Testis (tissue), 3 donors: Measurements from ENCODE around the gene SKP1. TPM values are rescaled to one million over a fixed set of nuclear protein-coding genes. Genes with fewer than 3 reads are reported as not detected.
A peak's percentile ranks its signal among the peaks of the same experiment; 100 is the strongest.

Source experiments
- DNase-seq: peaks from one replicate; pipeline ENCODE4 v3.0.0-alpha.2; 2019
- H3K27ac ChIP-seq, 2 donors: fragments of 200-600 bp; sonication (generic); one replicate each; pipeline ENCODE4 v1.5.1; 2019
- H3K27me3 ChIP-seq: fragments of 200-600 bp; sonication (generic); one replicate; pipeline ENCODE4 v1.5.1; 2019
- H3K36me3 ChIP-seq: fragments of 200-600 bp; sonication (generic); one replicate; pipeline ENCODE4 v1.5.1; 2017; ENCODE audit warnings: low read depth; ENCODE audit errors: missing control alignments
- H3K4me1 ChIP-seq: fragments of 200-600 bp; sonication (generic); one replicate; pipeline ENCODE4 v1.5.1; 2019
- H3K4me3 ChIP-seq, 2 donors: fragments of 200-600 bp; sonication (generic); one replicate each; pipeline ENCODE4 v1.5.1; 2017 to 2019
- H3K9me3 ChIP-seq: fragments of 200-600 bp; sonication (generic); one replicate; pipeline ENCODE4 v1.5.1; 2017
- CTCF ChIP-seq, 3 experiments: fragments of 450-650 bp in 2 of 3; fragments of 200-600 bp in 1 of 3; sonication (generic) in 1 of 3; IDR thresholded peaks; one replicate each; pipeline ENCODE4 v1.5.1; 2016 to 2019; ENCODE audit warnings: antibody characterized with exemption in 3 of 3, mild to moderate bottlenecking in 2 of 3, moderate library complexity in 1 of 3
- POLR2A ChIP-seq: fragments of 450-650 bp; IDR thresholded peaks from one replicate; pipeline ENCODE4 v1.6.1; 2017; ENCODE audit warnings: antibody characterized with exemption, mild to moderate bottlenecking, moderate library complexity
- WGBS, 2 donors: methylation state at CpG; one replicate each; pipeline ENCODE4 v1.1.5; 2018; 5-methylcytosine and 5-hydroxymethylcytosine counted together
- intact Hi-C: fragments of 100-400 bp; cut with DNase I; formaldehyde crosslinking; loops from one replicate; pipeline ENCODE4 v1.15.1; 2023; ENCODE audit warnings: low total_unique reads
- polyA plus RNA-seq: library from polyadenylated mRNA; stranded (reverse); fragments of 350-450 nt; fragmentation: Illumina TruSeq; extraction: RNeasy Lipid Tissue Mini Kit (QIAGEN cat#74804); gene quantifications from one replicate; pipeline ENCODE4 v1.2.3, GENCODE V29; 2014; ENCODE audit warnings: low read depth, low replicate concordance; ENCODE audit not compliant: insufficient read depth
- total RNA-seq, 2 donors: library from RNA; depleted of rRNA; stranded (reverse); fragments of >200 nt; gene quantifications; one replicate each; pipeline ENCODE4 v1.2.3, GENCODE V29; 2016

Gene SKP1
- total and polyA plus RNA-seq, 3 donors from 2014 or later: 336 to 919 (median 459) TPM

DNA sequence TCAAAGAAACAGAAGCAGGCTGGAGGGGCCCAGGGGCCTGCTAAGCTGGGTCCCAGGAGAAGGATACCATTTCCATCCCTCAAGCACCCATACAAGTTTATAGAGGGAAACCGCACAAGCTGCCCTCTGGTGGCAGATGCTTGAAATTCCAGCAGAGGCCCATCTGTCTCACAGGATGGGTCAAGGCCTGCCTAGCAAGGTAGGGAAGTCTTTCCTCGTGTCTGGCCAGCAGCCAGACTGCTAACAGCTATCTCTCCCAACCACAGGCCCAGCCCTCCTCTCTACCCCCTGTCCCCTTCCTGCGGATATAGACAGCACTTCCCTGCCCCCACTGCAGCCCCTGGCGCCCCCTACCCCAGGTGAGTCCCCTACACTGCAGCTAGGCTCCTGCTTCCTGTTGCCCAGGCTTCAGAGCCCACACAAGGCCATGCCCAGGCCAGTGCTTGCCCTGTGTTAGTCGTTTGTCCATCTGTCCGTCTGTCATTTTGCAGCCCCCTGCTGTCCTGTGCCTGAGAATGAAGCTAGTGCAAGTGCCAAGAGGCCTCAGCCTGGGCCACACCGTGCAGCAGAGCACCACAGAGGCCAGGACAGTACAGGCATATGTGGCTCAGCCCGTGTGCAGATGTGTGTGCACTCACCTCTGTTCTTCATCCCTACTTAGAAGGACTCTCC, 36.1 kb downstream of the SKP1 start:
- TF ChIP-seq POLR2A: no peak
- TF ChIP-seq CTCF (IDR thresholded peaks at IDR 0.05): peak; percentile 37 to 76 (median 52)
- WGBS, 2 donors: 54 to 60% methylated on average over 7 to 8 of the region's 8 CpGs
- no peaks in the 10 kb centered on the region for H3K36me3 ChIP-seq
- H3K4me1 ChIP-seq: no peaks in the 10 kb centered on the region
- no peaks in the 10 kb centered on the region for H3K9me3 ChIP-seq
- H3K27me3 ChIP-seq: no peaks in the 10 kb centered on the region
- H3K27ac ChIP-seq: no peak overlapping the region
- peak; percentile 80 for DNase-seq
- intact Hi-C loops: no loop called here
- no peak overlapping the region for H3K4me3 ChIP-seq

- no peak overlapping the region for H3K27ac ChIP-seq
- no peaks in the 10 kb centered on the region for H3K4me1 ChIP-seq
- H3K9me3 ChIP-seq: no peaks in the 10 kb centered on the region
- 94 to 96% methylated on average over 8 of the region's 8 CpGs for WGBS, 2 donors
- H3K4me3 ChIP-seq: no peak overlapping the region
- H3K27me3 ChIP-seq: no peaks in the 10 kb centered on the region
- peak; percentile 2 for DNase-seq
- H3K36me3 ChIP-seq: no peaks in the 10 kb centered on the region
- TF ChIP-seq CTCF (IDR thresholded peaks at IDR 0.05): no peak
- no peak for TF ChIP-seq POLR2A
- intact Hi-C loops: loop anchor here (10.0 kb wide), 1 partner anchor 95 kb away; no protein-coding TSS in a partner anchor
These were observed 36.8 kb downstream of the SKP1 start for GRCh38 chr5:134139891-134140469.

GRCh38 chr5:134139377-134139851, 37.3 kb downstream of the SKP1 start:
- Histone ChIP-seq H3K4me3 (no peak overlapping the region), H3K9me3 (no peaks in the 10 kb centered on the region), H3K4me1 (no peaks in the 10 kb centered on the region), H3K27ac (no peak overlapping the region), H3K27me3 (no peaks in the 10 kb centered on the region), H3K36me3 (no peaks in the 10 kb centered on the region)
- DNase-seq: peak; percentile 11
- intact Hi-C loops: loop anchor here (10.0 kb wide), 1 partner anchor 95 kb away; no protein-coding TSS in a partner anchor
- WGBS, 2 donors: 78 to 95% methylated on average over 3 to 4 of the region's 4 CpGs
- TF ChIP-seq CTCF (IDR thresholded peaks at IDR 0.05) (no peak), POLR2A (no peak)

GRCh38 chr5:134138416-134139376, 38.1 kb downstream of the SKP1 start:
- Histone ChIP-seq H3K36me3 (no peaks in the 10 kb centered on the region), H3K27me3 (no peaks in the 10 kb centered on the region), H3K4me3 (no peak overlapping the region), H3K4me1 (no peaks in the 10 kb centered on the region), H3K9me3 (no peaks in the 10 kb centered on the region), H3K27ac (no peak overlapping the region)
- WGBS, 2 donors: 90% methylated on average over 2 of the region's 3 CpGs; no CpG with 5 or more reads in 1 of the 2 donors
- intact Hi-C loops: loop anchor here (10.0 kb wide), 1 partner anchor 94 kb away; no protein-coding TSS in a partner anchor
- DNase-seq: peak; percentile 6
- TF ChIP-seq CTCF (IDR thresholded peaks at IDR 0.05): no peak
- TF ChIP-seq POLR2A: no peak
